ENCODE results near the gene ZNF575. TPM values are rescaled to one million over a fixed set of nuclear protein-coding genes. Genes with fewer than 3 reads are reported as not detected.

ZNF575 gene
- total RNA-seq, 6 experiments from 2014 or later, result 1.6 to 2.9 (median 2.3) TPM

DNA sequence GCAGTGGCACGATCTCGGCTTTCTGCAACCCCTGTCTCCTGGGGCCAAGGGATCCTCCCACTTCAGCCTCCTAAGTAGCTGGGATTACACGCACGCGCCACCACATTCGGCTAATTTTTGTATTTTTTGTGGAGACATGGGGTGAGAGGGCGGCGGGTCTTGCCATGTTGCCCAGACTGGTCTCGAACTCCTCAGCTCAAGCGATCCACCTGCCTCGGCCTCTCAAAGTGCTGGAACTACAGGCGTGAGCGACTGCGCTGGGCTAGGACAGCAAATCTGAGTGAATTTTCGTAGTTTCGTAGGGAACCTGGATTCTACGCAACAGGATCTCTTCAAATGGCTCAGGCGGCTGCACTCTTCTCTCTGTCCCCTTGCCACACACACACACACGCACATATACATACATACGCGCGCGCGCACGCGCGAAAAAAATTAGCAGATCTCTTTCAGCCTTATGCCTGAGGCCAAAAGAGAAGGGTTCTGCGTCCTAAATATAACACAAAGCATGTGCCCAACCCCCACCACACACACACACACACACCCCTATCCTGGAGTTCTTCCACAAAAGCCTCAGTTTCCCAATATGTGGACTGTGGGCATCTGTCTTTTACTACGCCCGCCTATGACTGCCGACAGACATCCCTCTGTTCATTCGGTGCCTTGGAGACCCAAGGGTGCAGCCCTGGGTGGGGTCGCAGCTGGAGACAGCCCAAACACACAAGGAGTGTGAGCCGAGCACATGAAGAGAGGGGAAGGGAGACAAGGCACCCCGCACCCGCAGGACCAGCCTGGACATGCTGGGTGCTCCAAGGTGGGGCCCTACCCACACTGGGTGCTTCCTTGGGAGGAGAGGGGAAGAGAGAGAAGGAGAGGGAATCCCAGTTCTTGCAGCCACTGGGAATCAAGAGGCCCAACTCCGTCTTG, 43.2 kb downstream of the ZNF575 start:
- peak overlapping the region; percentile 100 for H3K4me3 Mint-ChIP-seq
- H3K36me3 Mint-ChIP-seq (ENCODE audit: low read depth), result no peaks in the 10 kb centered on the region
- peaks cover 7% of the 10 kb centered on the region for H3K27me3 Mint-ChIP-seq (ENCODE audit: insufficient read depth)
- H3K27ac Mint-ChIP-seq, result peak overlapping the region; percentile 96
- DNase-seq, result no peak
- no peaks in the 10 kb centered on the region for H3K9me3 Mint-ChIP-seq
- H3K4me1 Mint-ChIP-seq (ENCODE audit: low read depth), result peaks cover 18% of the 10 kb centered on the region
- TF ChIP-seq, protein P1, sequence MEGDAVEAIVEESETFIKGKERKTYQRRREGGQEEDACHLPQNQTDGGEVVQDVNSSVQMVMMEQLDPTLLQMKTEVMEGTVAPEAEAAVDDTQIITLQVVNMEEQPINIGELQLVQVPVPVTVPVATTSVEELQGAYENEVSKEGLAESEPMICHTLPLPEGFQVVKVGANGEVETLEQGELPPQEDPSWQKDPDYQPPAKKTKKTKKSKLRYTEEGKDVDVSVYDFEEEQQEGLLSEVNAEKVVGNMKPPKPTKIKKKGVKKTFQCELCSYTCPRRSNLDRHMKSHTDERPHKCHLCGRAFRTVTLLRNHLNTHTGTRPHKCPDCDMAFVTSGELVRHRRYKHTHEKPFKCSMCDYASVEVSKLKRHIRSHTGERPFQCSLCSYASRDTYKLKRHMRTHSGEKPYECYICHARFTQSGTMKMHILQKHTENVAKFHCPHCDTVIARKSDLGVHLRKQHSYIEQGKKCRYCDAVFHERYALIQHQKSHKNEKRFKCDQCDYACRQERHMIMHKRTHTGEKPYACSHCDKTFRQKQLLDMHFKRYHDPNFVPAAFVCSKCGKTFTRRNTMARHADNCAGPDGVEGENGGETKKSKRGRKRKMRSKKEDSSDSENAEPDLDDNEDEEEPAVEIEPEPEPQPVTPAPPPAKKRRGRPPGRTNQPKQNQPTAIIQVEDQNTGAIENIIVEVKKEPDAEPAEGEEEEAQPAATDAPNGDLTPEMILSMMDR (IDR thresholded peaks at IDR 0.05), result no peak

DNA sequence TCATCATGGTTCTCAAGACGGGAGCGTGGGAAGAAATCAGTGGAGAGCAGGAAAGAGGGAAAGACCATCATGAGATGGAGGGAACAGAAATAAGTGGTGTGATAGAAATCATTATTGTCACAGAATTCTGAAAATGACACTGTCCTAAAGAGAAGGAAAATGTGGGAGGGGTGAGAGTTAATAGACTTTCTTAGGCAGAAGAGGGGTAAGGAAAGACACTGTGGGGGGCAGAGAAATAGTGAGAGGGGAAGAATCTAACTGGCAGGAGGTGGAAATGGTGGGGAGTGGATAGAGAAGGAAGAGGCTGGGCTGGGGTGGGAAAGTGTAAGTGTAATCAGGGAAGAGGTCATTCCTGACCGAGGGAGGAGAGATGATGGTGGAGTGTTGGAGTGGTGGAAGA, 45.8 kb downstream of the ZNF575 start:
- DNase-seq, result no peak
- TF ChIP-seq, protein P1 (IDR thresholded peaks at IDR 0.05), result no peak
- Mint-ChIP-seq H3K9me3 (no peaks in the 10 kb centered on the region), H3K4me1 (ENCODE audit: low read depth) (peaks cover 8% of the 10 kb centered on the region; the same call in 1 of the 2 replicates), H3K4me3 (no peak overlapping the region), H3K27me3 (ENCODE audit: insufficient read depth) (peaks cover 7% of the 10 kb centered on the region), H3K36me3 (ENCODE audit: low read depth) (no peaks in the 10 kb centered on the region), H3K27ac (no peak overlapping the region)

DNA sequence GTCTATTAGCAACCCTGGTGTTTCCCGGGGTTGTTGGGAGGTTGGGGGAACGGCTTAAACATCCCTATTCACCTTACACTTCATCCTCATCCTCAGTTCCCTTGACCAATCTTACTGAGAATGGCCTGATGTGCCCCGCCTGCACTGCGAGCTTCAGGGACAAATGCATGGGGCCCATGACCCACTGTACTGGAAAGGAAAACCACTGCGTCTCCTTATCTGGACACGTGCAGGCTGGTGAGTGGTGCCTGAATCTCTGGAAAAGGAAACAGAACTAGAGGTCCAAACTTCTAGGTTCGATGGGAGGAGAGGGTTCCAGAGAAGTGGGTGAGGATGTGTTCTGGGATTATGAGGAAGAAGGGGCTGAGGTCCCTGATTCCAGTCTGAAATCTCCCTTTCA, 48.5 kb downstream of the ZNF575 start:
- Mint-ChIP-seq H3K9me3 (no peaks in the 10 kb centered on the region), H3K27ac (no peak overlapping the region; the same call in 1 of the 2 replicates), H3K36me3 (ENCODE audit: low read depth) (peaks cover 9% of the 10 kb centered on the region), H3K4me3 (no peak overlapping the region), H3K4me1 (ENCODE audit: low read depth) (0 out of 2 replicates have a peak, but pooled peaks cover 7% of the 10 kb centered on the region), H3K27me3 (ENCODE audit: insufficient read depth) (peaks cover 4% of the 10 kb centered on the region; the same call in 1 of the 2 replicates)
- TF ChIP-seq, protein P1 (IDR thresholded peaks at IDR 0.05), result no peak
- no peak for DNase-seq

DNA sequence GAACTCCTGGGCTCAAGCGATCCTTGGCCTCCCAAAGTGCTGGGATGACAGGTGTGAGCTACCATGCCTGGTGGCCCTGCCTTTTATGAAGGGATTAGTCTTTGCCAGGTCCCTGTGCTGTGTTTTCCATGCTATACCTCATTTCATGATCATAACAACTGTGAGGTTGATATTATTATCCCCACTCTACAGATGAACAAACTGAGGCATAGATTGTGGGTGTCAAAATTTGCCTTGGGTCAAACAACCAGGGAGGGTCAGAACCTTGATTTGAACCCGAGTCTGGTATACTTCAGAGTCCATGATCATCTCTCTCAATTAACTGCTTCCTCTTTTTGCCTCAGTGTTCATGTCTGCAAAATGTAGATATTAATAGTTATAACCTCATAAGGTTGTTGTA, 49.5 kb downstream of the ZNF575 start:
- H3K27ac Mint-ChIP-seq, result no peak overlapping the region
- DNase-seq, result no peak
- no peak overlapping the region for H3K4me3 Mint-ChIP-seq
- peaks cover 14% of the 10 kb centered on the region for H3K36me3 Mint-ChIP-seq (ENCODE audit: low read depth)
- H3K9me3 Mint-ChIP-seq, result no peaks in the 10 kb centered on the region
- H3K27me3 Mint-ChIP-seq (ENCODE audit: insufficient read depth), result no peaks in the 10 kb centered on the region; the same call in 1 of the 2 replicates
- H3K4me1 Mint-ChIP-seq (ENCODE audit: low read depth), result 0 out of 2 replicates have a peak, but pooled peaks cover 7% of the 10 kb centered on the region
- TF ChIP-seq, protein P1 (IDR thresholded peaks at IDR 0.05), result no peak

DNA sequence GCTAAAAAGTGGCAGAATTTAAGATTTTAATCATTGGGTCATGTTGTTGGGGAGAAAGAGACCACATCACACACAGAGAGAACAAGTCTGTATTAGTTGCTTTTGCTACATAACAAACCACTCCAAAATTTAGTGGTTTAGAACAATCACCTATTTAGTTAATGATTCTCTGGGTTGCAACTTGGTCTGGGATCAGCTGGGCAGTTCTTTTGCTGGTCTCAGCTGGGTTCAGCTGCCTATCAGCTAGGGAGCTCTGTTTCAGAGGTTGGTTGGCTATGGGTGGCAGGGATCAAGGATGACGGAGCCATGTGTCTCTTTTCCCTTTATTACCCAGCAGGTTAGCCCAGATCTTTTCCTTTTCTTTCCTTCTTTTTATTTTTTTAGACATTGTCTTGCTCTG, 51.5 kb downstream of the ZNF575 start:
- TF ChIP-seq, protein P1 (IDR thresholded peaks at IDR 0.05), result no peak
- Mint-ChIP-seq H3K9me3 (no peaks in the 10 kb centered on the region), H3K36me3 (ENCODE audit: low read depth) (peaks cover 20% of the 10 kb centered on the region), H3K27me3 (ENCODE audit: insufficient read depth) (no peaks in the 10 kb centered on the region; the same call in 1 of the 2 replicates), H3K4me1 (ENCODE audit: low read depth) (0 out of 2 replicates have a peak, but pooled peaks cover 7% of the 10 kb centered on the region), H3K4me3 (no peak overlapping the region), H3K27ac (peak overlapping the region; percentile 19; the same call in 1 of the 2 replicates)
- DNase-seq, result no peak

Other genes starting within 250 kb of the ZNF575 start
- gene CD177, start 179.5 kb upstream of the ZNF575 start, total RNA-seq (2021; fragmentation: NEBNext Ultra II Directional; extraction: Animal tissue kit (Norgen Biotek cat#: 25700)), result under 1 TPM; 0.54 to 1.00 (median 0.71) TPM
- not detected for gene TEX101, start 118.3 kb upstream of the ZNF575 start, total RNA-seq (2021; fragmentation: NEBNext Ultra II Directional; extraction: Animal tissue kit (Norgen Biotek cat#: 25700))
- gene LYPD3, start 67.6 kb upstream of the ZNF575 start, total RNA-seq (2021; fragmentation: NEBNext Ultra II Directional; extraction: Animal tissue kit (Norgen Biotek cat#: 25700)), result under 1 TPM; 0.17 to 0.35 (median 0.22) TPM
- 10 to 100 TPM in 4 of 6 experiments, 1 to 10 TPM in 2; 7.5 to 12.5 (median 11.7) TPM for gene PHLDB3, start 28.4 kb upstream of the ZNF575 start, total RNA-seq (2021; fragmentation: NEBNext Ultra II Directional; extraction: Animal tissue kit (Norgen Biotek cat#: 25700))
- 100 to 1,000 TPM in 4 of 6 experiments, 10 to 100 TPM in 2; 81.3 to 125 (median 107) TPM for gene ETHE1, start 6.0 kb upstream of the ZNF575 start, total RNA-seq (2021; fragmentation: NEBNext Ultra II Directional; extraction: Animal tissue kit (Norgen Biotek cat#: 25700))
- 10 to 100 TPM; 16.2 to 29.8 (median 27.1) TPM for gene XRCC1, start 42.3 kb downstream of the ZNF575 start, total RNA-seq (2021; fragmentation: NEBNext Ultra II Directional; extraction: Animal tissue kit (Norgen Biotek cat#: 25700))
- under 1 TPM in 2 of 6 experiments, not detected in 4; 0.23 to 0.61 TPM for gene PINLYP, start 42.6 kb downstream of the ZNF575 start, total RNA-seq (2021; fragmentation: NEBNext Ultra II Directional; extraction: Animal tissue kit (Norgen Biotek cat#: 25700))
- 10 to 100 TPM; 19.5 to 24.7 (median 21.2) TPM for gene IRGQ, start 62.9 kb downstream of the ZNF575 start, total RNA-seq (2021; fragmentation: NEBNext Ultra II Directional; extraction: Animal tissue kit (Norgen Biotek cat#: 25700))
- gene ZNF576, start 63.4 kb downstream of the ZNF575 start, total RNA-seq (2021; fragmentation: NEBNext Ultra II Directional; extraction: Animal tissue kit (Norgen Biotek cat#: 25700)), result 10 to 100 TPM; 18.1 to 20.8 (median 20.0) TPM
- gene SRRM5, start 78.9 kb downstream of the ZNF575 start, total RNA-seq (2021; fragmentation: NEBNext Ultra II Directional; extraction: Animal tissue kit (Norgen Biotek cat#: 25700)), result under 1 TPM in 5 of 6 experiments, not detected in 1; 0.11 to 0.31 (median 0.21) TPM
- gene ZNF428, start 86.4 kb downstream of the ZNF575 start, total RNA-seq (2021; fragmentation: NEBNext Ultra II Directional; extraction: Animal tissue kit (Norgen Biotek cat#: 25700)), result 10 to 100 TPM; 32.2 to 42.2 (median 37.3) TPM
- 1 to 10 TPM in 2 of 6 experiments, under 1 TPM in 4; 0.43 to 1.3 (median 0.82) TPM for gene CADM4, start 106.7 kb downstream of the ZNF575 start, total RNA-seq (2021; fragmentation: NEBNext Ultra II Directional; extraction: Animal tissue kit (Norgen Biotek cat#: 25700))
- gene PLAUR, start 137.0 kb downstream of the ZNF575 start, total RNA-seq (2021; fragmentation: NEBNext Ultra II Directional; extraction: Animal tissue kit (Norgen Biotek cat#: 25700)), result 100 to 1,000 TPM; 123 to 163 (median 152) TPM
- not detected for gene IRGC, start 182.9 kb downstream of the ZNF575 start, total RNA-seq (2021; fragmentation: NEBNext Ultra II Directional; extraction: Animal tissue kit (Norgen Biotek cat#: 25700))
- 10 to 100 TPM; 29.8 to 39.4 (median 32.0) TPM for gene SMG9, start 221.8 kb downstream of the ZNF575 start, total RNA-seq (2021; fragmentation: NEBNext Ultra II Directional; extraction: Animal tissue kit (Norgen Biotek cat#: 25700))
- 1 to 10 TPM in 2 of 6 experiments, under 1 TPM in 4; 0.53 to 3.1 (median 0.81) TPM for gene KCNN4, start 247.8 kb downstream of the ZNF575 start, total RNA-seq (2021; fragmentation: NEBNext Ultra II Directional; extraction: Animal tissue kit (Norgen Biotek cat#: 25700))

All from HFFc6 (cell line).